ENCODE data around the gene USP47. TPM values are rescaled to one million over a fixed set of nuclear protein-coding genes. Genes with fewer than 3 reads are reported as not detected.

The USP47 gene
- total RNA-seq, 1 experiment from 2014 or later = 39.2 TPM

DNA sequence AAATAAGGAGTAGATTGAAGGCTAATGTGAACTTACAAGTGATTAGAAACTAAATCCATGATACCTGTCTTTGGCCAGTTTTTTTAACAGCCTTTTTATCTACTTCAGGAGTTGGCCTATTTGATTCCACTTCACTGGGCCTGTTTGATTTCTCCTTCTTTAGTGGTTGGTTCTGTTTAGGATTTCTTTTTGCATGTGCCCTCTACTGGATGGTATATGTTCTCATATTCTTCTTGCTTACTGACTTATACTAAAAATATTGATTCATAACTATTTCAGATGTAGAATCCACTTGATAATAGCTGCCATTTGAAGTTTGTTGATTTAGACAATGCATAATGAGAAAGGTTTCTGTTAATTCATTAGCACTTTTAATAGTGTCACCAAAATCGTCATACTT is 53.9 kb downstream of the USP47 start:
- no TSS peak for BruUV-seq (replicated peaks)
- no peaks in the 10 kb centered on the region for H3K27me3 ChIP-seq (ENCODE audit: control insufficient read depth, insufficient read depth, low read length)
- no peak overlapping the region for H3K27ac ChIP-seq (ENCODE audit: low read length)
- H3K36me3 ChIP-seq (ENCODE audit: control insufficient read depth, insufficient read depth, low read length) = peaks cover 6% of the 10 kb centered on the region; the same call in 1 of the 2 replicates
- in situ Hi-C loops (cut with HindIII; ENCODE audit: low pct_unique_long_range_greater_than_20kb, low sequenced_read_pairs) = no loop called here
- CTCF ChIA-PET = interaction anchor here (0.6 kb wide), 1 partner anchor 212 kb away, joined by 13 read pairs; no protein-coding TSS in a partner anchor
- POLR2A ChIA-PET = no interaction called here
- H3K4me3 ChIP-seq (ENCODE audit: low read depth in 2 of 2, low read length in 2 of 2) = no peak overlapping the region
- no peak for ATAC-seq
- TF ChIP-seq, protein P1, sequence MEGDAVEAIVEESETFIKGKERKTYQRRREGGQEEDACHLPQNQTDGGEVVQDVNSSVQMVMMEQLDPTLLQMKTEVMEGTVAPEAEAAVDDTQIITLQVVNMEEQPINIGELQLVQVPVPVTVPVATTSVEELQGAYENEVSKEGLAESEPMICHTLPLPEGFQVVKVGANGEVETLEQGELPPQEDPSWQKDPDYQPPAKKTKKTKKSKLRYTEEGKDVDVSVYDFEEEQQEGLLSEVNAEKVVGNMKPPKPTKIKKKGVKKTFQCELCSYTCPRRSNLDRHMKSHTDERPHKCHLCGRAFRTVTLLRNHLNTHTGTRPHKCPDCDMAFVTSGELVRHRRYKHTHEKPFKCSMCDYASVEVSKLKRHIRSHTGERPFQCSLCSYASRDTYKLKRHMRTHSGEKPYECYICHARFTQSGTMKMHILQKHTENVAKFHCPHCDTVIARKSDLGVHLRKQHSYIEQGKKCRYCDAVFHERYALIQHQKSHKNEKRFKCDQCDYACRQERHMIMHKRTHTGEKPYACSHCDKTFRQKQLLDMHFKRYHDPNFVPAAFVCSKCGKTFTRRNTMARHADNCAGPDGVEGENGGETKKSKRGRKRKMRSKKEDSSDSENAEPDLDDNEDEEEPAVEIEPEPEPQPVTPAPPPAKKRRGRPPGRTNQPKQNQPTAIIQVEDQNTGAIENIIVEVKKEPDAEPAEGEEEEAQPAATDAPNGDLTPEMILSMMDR (IDR thresholded peaks at IDR 0.05) = peak; percentile 26; the same call in 1 of the 2 replicates
- TF ChIP-seq TCF7L2 (IDR thresholded peaks at IDR 0.05; ENCODE audit: low read depth, low read length) = no peak
- DNase-seq (ENCODE audit: low read depth, low spot score) = no peak
- intact Hi-C loops (cut with micrococcal nuclease; ENCODE audit: unreplicated experiment) = loop anchor here (10.0 kb wide), 1 partner anchor 101 kb away; no protein-coding TSS in a partner anchor
- H3K9me3 ChIP-seq (ENCODE audit: control insufficient read depth, insufficient read depth, low read depth, low read length) = no peaks in the 10 kb centered on the region
- H3K4me1 ChIP-seq (ENCODE audit: control insufficient read depth, insufficient read depth, low read length) = no peaks in the 10 kb centered on the region; the same call in 1 of the 2 replicates

DNA sequence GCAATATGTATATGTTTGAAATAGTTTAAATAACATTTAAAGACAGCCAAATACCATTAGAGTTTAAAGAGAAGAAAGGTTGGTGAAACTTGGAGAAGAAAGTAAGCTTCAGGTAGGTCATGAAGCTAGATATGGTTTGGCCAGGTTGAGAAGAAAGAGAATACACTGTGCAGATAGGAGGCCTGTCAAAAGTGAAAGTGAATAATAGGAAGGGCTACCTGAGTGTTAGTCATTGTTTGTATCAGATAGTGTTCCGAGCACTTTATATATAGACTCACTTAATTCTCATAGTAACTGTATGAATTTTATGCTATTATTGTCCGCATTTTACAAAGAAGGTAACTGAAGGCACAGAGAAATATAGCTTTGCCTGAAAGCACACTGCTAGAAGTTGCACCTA is 56.9 kb downstream of the USP47 start:
- Histone ChIP-seq H3K4me3 (ENCODE audit: low read depth in 2 of 2, low read length in 2 of 2) (no peak overlapping the region), H3K27ac (ENCODE audit: low read length) (no peak overlapping the region), H3K9me3 (ENCODE audit: control insufficient read depth, insufficient read depth, low read depth, low read length) (no peaks in the 10 kb centered on the region), H3K27me3 (ENCODE audit: control insufficient read depth, insufficient read depth, low read length) (no peaks in the 10 kb centered on the region), H3K4me1 (ENCODE audit: control insufficient read depth, insufficient read depth, low read length) (no peaks in the 10 kb centered on the region; the same call in 1 of the 2 replicates), H3K36me3 (ENCODE audit: control insufficient read depth, insufficient read depth, low read length) (peaks cover 2% of the 10 kb centered on the region; the same call in 1 of the 2 replicates)
- TF ChIP-seq POLR2AphosphoS5 (IDR thresholded peaks at IDR 0.05; ENCODE audit: low read depth, low read length) = no peak
- TF ChIP-seq SIN3A (IDR thresholded peaks at IDR 0.05; ENCODE audit: borderline replicate concordance, insufficient read depth, low read depth, low read length) = no peak
- TF ChIP-seq TCF7L2 (IDR thresholded peaks at IDR 0.05; ENCODE audit: low read depth, low read length) = no peak
- TF ChIP-seq, protein P2, sequence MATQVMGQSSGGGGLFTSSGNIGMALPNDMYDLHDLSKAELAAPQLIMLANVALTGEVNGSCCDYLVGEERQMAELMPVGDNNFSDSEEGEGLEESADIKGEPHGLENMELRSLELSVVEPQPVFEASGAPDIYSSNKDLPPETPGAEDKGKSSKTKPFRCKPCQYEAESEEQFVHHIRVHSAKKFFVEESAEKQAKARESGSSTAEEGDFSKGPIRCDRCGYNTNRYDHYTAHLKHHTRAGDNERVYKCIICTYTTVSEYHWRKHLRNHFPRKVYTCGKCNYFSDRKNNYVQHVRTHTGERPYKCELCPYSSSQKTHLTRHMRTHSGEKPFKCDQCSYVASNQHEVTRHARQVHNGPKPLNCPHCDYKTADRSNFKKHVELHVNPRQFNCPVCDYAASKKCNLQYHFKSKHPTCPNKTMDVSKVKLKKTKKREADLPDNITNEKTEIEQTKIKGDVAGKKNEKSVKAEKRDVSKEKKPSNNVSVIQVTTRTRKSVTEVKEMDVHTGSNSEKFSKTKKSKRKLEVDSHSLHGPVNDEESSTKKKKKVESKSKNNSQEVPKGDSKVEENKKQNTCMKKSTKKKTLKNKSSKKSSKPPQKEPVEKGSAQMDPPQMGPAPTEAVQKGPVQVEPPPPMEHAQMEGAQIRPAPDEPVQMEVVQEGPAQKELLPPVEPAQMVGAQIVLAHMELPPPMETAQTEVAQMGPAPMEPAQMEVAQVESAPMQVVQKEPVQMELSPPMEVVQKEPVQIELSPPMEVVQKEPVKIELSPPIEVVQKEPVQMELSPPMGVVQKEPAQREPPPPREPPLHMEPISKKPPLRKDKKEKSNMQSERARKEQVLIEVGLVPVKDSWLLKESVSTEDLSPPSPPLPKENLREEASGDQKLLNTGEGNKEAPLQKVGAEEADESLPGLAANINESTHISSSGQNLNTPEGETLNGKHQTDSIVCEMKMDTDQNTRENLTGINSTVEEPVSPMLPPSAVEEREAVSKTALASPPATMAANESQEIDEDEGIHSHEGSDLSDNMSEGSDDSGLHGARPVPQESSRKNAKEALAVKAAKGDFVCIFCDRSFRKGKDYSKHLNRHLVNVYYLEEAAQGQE (IDR thresholded peaks at IDR 0.05; ENCODE audit: insufficient read depth in 1 of 2, low read depth in 2 of 2, low read length in 1 of 2) = no peak
- TF ChIP-seq, protein P1 (IDR thresholded peaks at IDR 0.05) = no peak
- BruUV-seq (replicated peaks) = no TSS peak
- ChIA-PET POLR2A (no interaction called here), CTCF (no interaction called here)
- intact Hi-C loops (cut with micrococcal nuclease; ENCODE audit: unreplicated experiment) (loop anchor here (10.0 kb wide), 1 partner anchor 104 kb away; no protein-coding TSS in a partner anchor), in situ Hi-C loops (cut with HindIII; ENCODE audit: low pct_unique_long_range_greater_than_20kb, low sequenced_read_pairs) (no loop called here)
- ATAC-seq (no peak), DNase-seq (ENCODE audit: low read depth, low spot score) (no peak)

All from Panc1 (cell line).